ENCODE measurements around the gene C4orf50. TPM values are rescaled to one million over a fixed set of nuclear protein-coding genes. Genes with fewer than 3 reads are reported as not detected.
A peak's percentile ranks its signal among the peaks of the same experiment; 100 is the strongest.

Gene C4orf50
- total RNA-seq, 1 donor from 2014 or later, result 0.12 TPM

DNA sequence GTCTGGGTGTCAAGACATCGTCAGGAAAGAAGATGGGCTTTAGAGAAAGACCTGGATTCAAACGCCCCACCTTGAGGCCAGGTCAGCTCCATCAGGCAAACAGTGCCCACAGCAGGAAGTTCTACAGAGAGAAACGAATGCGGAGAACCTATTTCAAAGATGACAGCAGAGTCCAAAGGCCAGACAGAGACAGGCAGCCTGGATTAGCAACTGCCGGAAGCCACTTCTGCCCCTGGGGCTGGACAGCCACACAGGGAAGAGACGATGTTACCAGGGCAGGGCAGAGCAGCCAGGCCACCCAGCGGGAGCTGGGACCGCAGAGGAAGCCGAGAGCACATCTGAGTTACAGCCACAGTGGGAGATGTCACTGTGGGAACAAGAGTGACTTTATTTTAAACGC, 1.2 kb downstream of the C4orf50 start:
- no peaks in the 10 kb centered on the region for H3K4me1 ChIP-seq
- H3K4me3 ChIP-seq, result no peak overlapping the region
- ATAC-seq (no peak), DNase-seq (no peak)
- TF ChIP-seq, protein P1, sequence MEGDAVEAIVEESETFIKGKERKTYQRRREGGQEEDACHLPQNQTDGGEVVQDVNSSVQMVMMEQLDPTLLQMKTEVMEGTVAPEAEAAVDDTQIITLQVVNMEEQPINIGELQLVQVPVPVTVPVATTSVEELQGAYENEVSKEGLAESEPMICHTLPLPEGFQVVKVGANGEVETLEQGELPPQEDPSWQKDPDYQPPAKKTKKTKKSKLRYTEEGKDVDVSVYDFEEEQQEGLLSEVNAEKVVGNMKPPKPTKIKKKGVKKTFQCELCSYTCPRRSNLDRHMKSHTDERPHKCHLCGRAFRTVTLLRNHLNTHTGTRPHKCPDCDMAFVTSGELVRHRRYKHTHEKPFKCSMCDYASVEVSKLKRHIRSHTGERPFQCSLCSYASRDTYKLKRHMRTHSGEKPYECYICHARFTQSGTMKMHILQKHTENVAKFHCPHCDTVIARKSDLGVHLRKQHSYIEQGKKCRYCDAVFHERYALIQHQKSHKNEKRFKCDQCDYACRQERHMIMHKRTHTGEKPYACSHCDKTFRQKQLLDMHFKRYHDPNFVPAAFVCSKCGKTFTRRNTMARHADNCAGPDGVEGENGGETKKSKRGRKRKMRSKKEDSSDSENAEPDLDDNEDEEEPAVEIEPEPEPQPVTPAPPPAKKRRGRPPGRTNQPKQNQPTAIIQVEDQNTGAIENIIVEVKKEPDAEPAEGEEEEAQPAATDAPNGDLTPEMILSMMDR (IDR thresholded peaks at IDR 0.05), result no peak
- no peaks in the 10 kb centered on the region for H3K9me3 ChIP-seq
- intact Hi-C loops (cut with DNase I), result no loop called here
- H3K27ac ChIP-seq, result no peak overlapping the region
- peaks cover 31% of the 10 kb centered on the region for H3K27me3 ChIP-seq
- H3K36me3 ChIP-seq, result no peaks in the 10 kb centered on the region

DNA sequence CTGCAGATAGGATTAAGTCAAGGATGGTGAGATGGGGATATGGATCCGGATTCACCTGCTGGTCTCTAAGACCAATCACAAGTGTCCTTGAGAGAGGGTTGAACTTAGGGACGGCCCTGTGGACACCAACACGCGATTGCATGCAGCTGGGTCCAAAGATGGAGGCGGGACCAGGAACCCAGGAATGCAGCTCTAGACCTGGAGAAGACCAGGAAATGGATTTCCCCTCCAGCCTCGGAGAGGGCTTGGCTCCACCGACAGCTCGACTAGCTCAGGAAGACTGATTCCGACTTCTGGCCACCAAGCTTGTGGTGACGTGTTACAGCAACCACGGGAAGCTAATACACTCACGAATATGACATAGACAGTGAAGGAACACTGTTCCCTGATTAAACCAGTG, 4.7 kb downstream of the C4orf50 start:
- Histone ChIP-seq H3K4me3 (no peak overlapping the region), H3K9me3 (no peaks in the 10 kb centered on the region), H3K27me3 (peaks cover 25% of the 10 kb centered on the region), H3K27ac (no peak overlapping the region), H3K36me3 (no peaks in the 10 kb centered on the region), H3K4me1 (no peaks in the 10 kb centered on the region)
- no peak for DNase-seq
- intact Hi-C loops (cut with DNase I), result no loop called here
- no peak for ATAC-seq
- TF ChIP-seq, protein P1 (IDR thresholded peaks at IDR 0.05), result no peak

DNA sequence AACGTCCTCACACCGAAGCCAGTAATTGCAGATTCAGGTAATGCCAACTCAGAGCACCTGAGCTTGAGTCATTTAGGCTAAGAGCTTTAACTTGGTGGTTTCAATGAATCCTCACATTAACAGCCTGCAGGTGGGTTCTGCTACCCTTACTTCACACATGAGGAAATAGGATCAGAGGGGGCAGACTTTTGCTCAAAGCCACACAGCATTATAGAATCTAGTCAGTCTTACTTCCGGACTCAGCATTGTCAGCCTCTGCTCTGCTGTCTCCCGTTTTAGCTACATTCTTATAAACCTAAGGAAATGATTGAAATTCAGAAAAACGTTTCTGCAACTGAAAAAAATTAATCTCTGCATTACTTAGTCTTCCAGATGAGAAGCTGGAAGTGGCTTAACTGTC, 6.0 kb downstream of the C4orf50 start:
- ATAC-seq (no peak), DNase-seq (no peak)
- no peaks in the 10 kb centered on the region for H3K9me3 ChIP-seq
- intact Hi-C loops (cut with DNase I), result no loop called here
- H3K4me3 ChIP-seq, result no peak overlapping the region
- no peaks in the 10 kb centered on the region for H3K36me3 ChIP-seq
- no peaks in the 10 kb centered on the region for H3K4me1 ChIP-seq
- TF ChIP-seq, protein P1 (IDR thresholded peaks at IDR 0.05), result no peak
- no peak overlapping the region for H3K27ac ChIP-seq
- H3K27me3 ChIP-seq, result peaks cover 28% of the 10 kb centered on the region

DNA sequence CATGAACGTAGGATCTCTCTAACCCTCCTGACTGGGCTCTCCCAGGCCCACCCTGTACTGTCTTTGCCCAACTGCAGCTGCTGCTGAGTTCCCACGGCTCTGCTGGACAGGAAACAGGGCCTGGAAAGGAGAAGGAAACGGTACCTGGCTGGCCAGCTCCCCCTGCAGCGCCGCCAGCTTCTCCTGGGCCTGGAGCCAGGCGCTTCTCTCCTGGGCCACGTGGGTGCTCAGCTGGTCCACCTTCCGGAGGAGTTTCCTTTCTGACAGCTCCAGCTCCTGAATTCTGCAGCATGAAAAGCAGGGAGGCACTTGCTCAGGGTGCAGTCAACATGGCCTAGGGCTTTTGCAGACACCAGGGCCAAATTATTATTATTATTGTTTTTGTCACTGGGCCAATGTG, 6.5 kb downstream of the C4orf50 start:
- Histone ChIP-seq H3K4me1 (no peaks in the 10 kb centered on the region), H3K9me3 (no peaks in the 10 kb centered on the region), H3K36me3 (no peaks in the 10 kb centered on the region), H3K27me3 (peaks cover 32% of the 10 kb centered on the region), H3K27ac (no peak overlapping the region), H3K4me3 (no peak overlapping the region)
- TF ChIP-seq, protein P1 (IDR thresholded peaks at IDR 0.05), result no peak
- DNase-seq, result peak; percentile 78
- intact Hi-C loops (cut with DNase I), result no loop called here
- peak; percentile 69 for ATAC-seq

DNA sequence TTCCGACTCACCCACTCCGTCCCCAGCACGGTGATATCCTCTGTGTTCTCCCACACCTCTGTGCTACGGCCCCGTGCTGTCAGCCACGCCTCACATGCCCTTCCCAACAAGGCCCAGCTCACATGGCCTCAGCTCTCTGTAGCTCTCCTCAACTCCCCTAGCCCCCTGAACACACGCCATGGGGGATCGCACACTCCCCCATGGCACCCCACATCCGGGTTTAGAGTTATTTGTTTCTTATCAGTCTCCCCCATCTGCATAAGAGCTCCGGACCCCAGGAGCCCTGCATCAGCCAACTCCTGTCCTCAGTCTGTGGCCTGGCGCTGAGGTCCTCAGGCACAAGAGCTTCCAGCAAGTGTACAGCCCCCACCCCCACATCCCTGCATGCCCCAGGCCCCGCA, 7.0 kb downstream of the C4orf50 start:
- H3K4me3 ChIP-seq, result no peak overlapping the region
- no peaks in the 10 kb centered on the region for H3K4me1 ChIP-seq
- intact Hi-C loops (cut with DNase I), result no loop called here
- H3K36me3 ChIP-seq, result no peaks in the 10 kb centered on the region
- no peak for DNase-seq
- TF ChIP-seq, protein P1 (IDR thresholded peaks at IDR 0.05), result no peak
- H3K27ac ChIP-seq, result no peak overlapping the region
- ATAC-seq, result no peak
- peaks cover 35% of the 10 kb centered on the region for H3K27me3 ChIP-seq
- no peaks in the 10 kb centered on the region for H3K9me3 ChIP-seq

DNA sequence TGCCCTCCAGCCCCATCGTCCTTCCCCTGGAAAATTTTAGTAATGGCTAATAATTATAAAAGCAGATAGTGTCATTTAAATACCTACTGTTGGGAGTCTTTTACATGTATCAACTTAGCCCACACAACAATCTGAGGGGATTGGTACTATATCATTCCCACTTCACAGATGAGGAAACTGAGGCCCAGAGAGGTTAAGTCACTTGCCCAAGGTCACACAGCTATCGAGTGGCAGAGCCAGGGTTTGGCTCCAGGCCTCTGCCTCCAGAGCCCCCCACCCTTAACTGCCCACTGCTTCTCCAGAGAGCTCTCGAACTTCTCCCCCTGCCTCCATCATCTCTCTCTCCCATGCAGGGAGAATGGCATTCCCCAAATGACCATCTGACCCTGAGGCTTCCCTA, 7.4 kb downstream of the C4orf50 start:
- Histone ChIP-seq H3K4me1 (no peaks in the 10 kb centered on the region), H3K36me3 (no peaks in the 10 kb centered on the region), H3K27ac (no peak overlapping the region), H3K4me3 (no peak overlapping the region), H3K27me3 (peaks cover 40% of the 10 kb centered on the region), H3K9me3 (no peaks in the 10 kb centered on the region)
- intact Hi-C loops (cut with DNase I), result no loop called here
- ATAC-seq (no peak), DNase-seq (no peak)
- TF ChIP-seq, protein P1 (IDR thresholded peaks at IDR 0.05), result no peak

All from upper lobe of right lung (tissue), 1 donor.